Activated CD8-positive, alpha-beta T cell treated with anti-CD3 and anti-CD28 coated beads for 36 hours (primary cell): ENCODE measurements around the gene FAM78A. TPM values are rescaled to one million over a fixed set of nuclear protein-coding genes. Genes with fewer than 3 reads are reported as not detected.

Source experiments
- ATAC-seq: fragments of 200-7000 bp; cut with Tn5 transposase; one replicate; pipeline ENCODE4 v1.10.0; 2021; ENCODE audit warnings: mild to moderate bottlenecking, moderate library complexity
- CTCF ChIA-PET: fragments of 350-600 bp; sonication (Branson Sonifier 250); formaldehyde crosslinking; loops from one replicate; lab custom pipeline; 2021; ENCODE audit warnings: antibody characterized with exemption; lab: Charles Lee
- POLR2A ChIA-PET: fragments of 350-600 bp; sonication (Branson Sonifier 250); formaldehyde crosslinking; loops from one replicate; lab custom pipeline; 2021; ENCODE audit warnings: antibody characterized with exemption; lab: Charles Lee
- DNase-seq: peaks from one replicate; pipeline ENCODE4 v3.0.0-alpha.2; 2020
- H3K27ac Mint-ChIP-seq: one replicate; pipeline ENCODE4 v1.8.0; 2021; ENCODE audit warnings: mild to moderate bottlenecking, mixed read lengths
- H3K27me3 Mint-ChIP-seq: one replicate; pipeline ENCODE4 v1.8.0; 2021; ENCODE audit warnings: mixed read lengths
- H3K36me3 Mint-ChIP-seq: one replicate; pipeline ENCODE4 v1.8.0; 2021; ENCODE audit warnings: low read depth, mixed read lengths
- H3K4me1 Mint-ChIP-seq: one replicate; pipeline ENCODE4 v1.8.0; 2021; ENCODE audit warnings: low read depth, mixed read lengths
- H3K4me3 Mint-ChIP-seq: one replicate; pipeline ENCODE4 v1.8.0; 2021; ENCODE audit warnings: mild to moderate bottlenecking, moderate library complexity, mixed read lengths
- H3K9me3 Mint-ChIP-seq: one replicate; pipeline ENCODE4 v1.8.0; 2021; ENCODE audit warnings: mixed read lengths
- CTCF ChIP-seq: fragments of 200-600 bp; IDR thresholded peaks from one replicate; pipeline ENCODE4 v1.8.0; 2022; ENCODE audit warnings: antibody characterized with exemption, mild to moderate bottlenecking
- intact Hi-C: fragments of 100-400 bp; cut with micrococcal nuclease; formaldehyde crosslinking; loops from one replicate; pipeline ENCODE4 v1.10.0; 2022
- total RNA-seq, 2 experiments: library from RNA; stranded (reverse); gene quantifications; one replicate each; pipeline ENCODE4 v1.2.3, GENCODE V29; 2021

FAM78A gene
- total RNA-seq, 2 experiments from 2014 or later: 36.2 to 39.8 TPM

GRCh38 chr9:131236761-131237160 lies 39.5 kb downstream of the FAM78A start:
- Mint-ChIP-seq H3K36me3 (peaks cover 18% of the 10 kb centered on the region), H3K4me3 (no peak overlapping the region), H3K9me3 (no peaks in the 10 kb centered on the region), H3K27me3 (no peaks in the 10 kb centered on the region), H3K4me1 (peaks cover 39% of the 10 kb centered on the region), H3K27ac (peak overlapping the region; percentile 61)
- no peak for ATAC-seq
- no peak for TF ChIP-seq CTCF
- DNase-seq: no peak
- intact Hi-C loops: loop anchor here (5.0 kb wide), 1 partner anchor 36 kb away; no protein-coding TSS in a partner anchor
- POLR2A ChIA-PET: interaction anchor here (0.8 to 6.5 kb wide), 7 partner anchors 14 to 51 kb away, joined by 3 to 74 read pairs (median 3); partner anchors contain the start of gene FAM78A
- CTCF ChIA-PET: interaction anchor here (1.4 to 3.3 kb wide), 3 partner anchors 16 to 100 kb away, joined by 3 to 17 read pairs (median 4); no protein-coding TSS in a partner anchor

GRCh38 chr9:131236161-131236560 lies 40.1 kb downstream of the FAM78A start:
- Mint-ChIP-seq H3K27me3 (no peaks in the 10 kb centered on the region), H3K9me3 (no peaks in the 10 kb centered on the region), H3K36me3 (peaks cover 22% of the 10 kb centered on the region), H3K27ac (no peak overlapping the region), H3K4me1 (peaks cover 37% of the 10 kb centered on the region), H3K4me3 (no peak overlapping the region)
- no peak for ATAC-seq
- ChIA-PET POLR2A (interaction anchor here (0.6 to 6.5 kb wide), 6 partner anchors 14 to 157 kb away, joined by 3 to 74 read pairs (median 7); no protein-coding TSS in a partner anchor), CTCF (interaction anchor here (1.5 kb wide), 1 partner anchor 17 kb away, joined by 4 read pairs; no protein-coding TSS in a partner anchor)
- intact Hi-C loops: loop anchor here (5.0 kb wide), 1 partner anchor 36 kb away; no protein-coding TSS in a partner anchor
- no peak for DNase-seq
- TF ChIP-seq CTCF: no peak

GRCh38 chr9:131235480-131235851 lies 40.8 kb downstream of the FAM78A start:
- H3K36me3 Mint-ChIP-seq: peaks cover 24% of the 10 kb centered on the region
- no peaks in the 10 kb centered on the region for H3K9me3 Mint-ChIP-seq
- no peak for TF ChIP-seq CTCF
- no peak for ATAC-seq
- POLR2A ChIA-PET: interaction anchor here (0.6 to 6.5 kb wide), 5 partner anchors 15 to 157 kb away, joined by 3 to 74 read pairs (median 7); no protein-coding TSS in a partner anchor
- no peak overlapping the region for H3K4me3 Mint-ChIP-seq
- intact Hi-C loops: loop anchor here (5.0 kb wide), 1 partner anchor 37 kb away; no protein-coding TSS in a partner anchor
- H3K27me3 Mint-ChIP-seq: no peaks in the 10 kb centered on the region
- DNase-seq: no peak
- CTCF ChIA-PET: interaction anchor here (1.5 kb wide), 1 partner anchor 18 kb away, joined by 4 read pairs; no protein-coding TSS in a partner anchor
- no peak overlapping the region for H3K27ac Mint-ChIP-seq
- peaks cover 37% of the 10 kb centered on the region for H3K4me1 Mint-ChIP-seq

GRCh38 chr9:131234799-131235479 lies 41.4 kb downstream of the FAM78A start:
- H3K27ac Mint-ChIP-seq: peak overlapping the region; percentile 1
- peaks cover 29% of the 10 kb centered on the region for H3K36me3 Mint-ChIP-seq
- ChIA-PET POLR2A (interaction anchor here (1.8 to 6.5 kb wide), 2 partner anchors 21 to 40 kb away, joined by 7 to 46 read pairs; no protein-coding TSS in a partner anchor), CTCF (interaction anchor here (2.5 kb wide), 1 partner anchor 101 kb away, joined by 8 read pairs; no protein-coding TSS in a partner anchor)
- no peak overlapping the region for H3K4me3 Mint-ChIP-seq
- TF ChIP-seq CTCF: no peak
- H3K9me3 Mint-ChIP-seq: no peaks in the 10 kb centered on the region
- ATAC-seq: no peak
- no peaks in the 10 kb centered on the region for H3K27me3 Mint-ChIP-seq
- intact Hi-C loops: loop anchor here (5.0 kb wide), 1 partner anchor 37 kb away; no protein-coding TSS in a partner anchor
- no peak for DNase-seq
- H3K4me1 Mint-ChIP-seq: peaks cover 37% of the 10 kb centered on the region
